NCI-H1105 treated with DMSO at 0.1 percent for 48 hours (cell line): ENCODE measurements around the gene POLR3E.
"Not testable (repeated sequence)": the region's sequence is repeated elsewhere in the genome, so short reads cannot be mapped to it uniquely, and the experiment has no call there.

ENCODE experiments used
- DNase-seq: peaks from one replicate; lab custom pipeline; 2025; lab: John Stamatoyannopoulos, UW

The POLR3E gene

DNA sequence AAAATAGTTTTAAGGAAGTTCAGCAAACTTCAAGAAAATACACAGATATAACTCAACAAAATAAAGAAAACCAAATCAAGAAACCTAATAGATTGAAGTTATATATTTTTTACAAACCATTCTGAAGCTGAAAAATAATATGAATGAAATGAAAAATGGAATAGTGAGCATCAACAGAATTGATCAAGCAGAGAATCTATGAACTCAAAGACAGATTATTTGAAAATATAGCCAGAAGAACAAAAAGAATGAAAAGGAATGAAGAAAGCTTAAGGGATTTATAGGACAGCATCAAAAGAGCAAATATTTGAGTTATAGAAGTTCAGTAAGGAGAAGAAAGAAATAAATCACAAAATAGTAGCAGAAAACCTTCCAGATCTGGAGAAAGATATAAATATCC, 39.4 kb downstream of the POLR3E start:
- DNase-seq = no peak

DNA sequence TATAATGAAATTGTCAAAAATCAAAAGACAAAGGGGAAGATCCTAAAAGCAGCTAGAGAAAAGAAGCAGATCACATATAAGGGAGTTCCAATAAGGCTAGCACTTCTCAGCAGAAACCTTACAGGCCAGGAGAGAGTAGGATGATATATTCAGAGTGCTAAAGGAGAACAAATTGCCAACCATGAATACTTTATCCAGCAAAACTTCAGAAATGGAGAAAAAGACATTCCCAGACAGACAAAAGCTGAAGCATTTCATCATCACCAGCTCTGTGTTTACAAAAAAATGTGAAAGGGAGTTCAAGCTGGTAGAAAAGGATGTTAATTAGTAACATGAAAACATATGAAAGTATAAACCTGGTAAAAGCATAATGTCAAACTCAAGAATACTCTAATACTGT, 39.8 kb downstream of the POLR3E start:
- no peak for DNase-seq

- no peak for DNase-seq
Observed at GRCh38 chr16:22337849-22338635, 40.8 kb downstream of the POLR3E start.

- DNase-seq = no peak
Observed at GRCh38 chr16:22340945-22341344, 43.7 kb downstream of the POLR3E start.

GRCh38 chr16:22342082-22342481, 44.9 kb downstream of the POLR3E start:
- no peak for DNase-seq

DNA sequence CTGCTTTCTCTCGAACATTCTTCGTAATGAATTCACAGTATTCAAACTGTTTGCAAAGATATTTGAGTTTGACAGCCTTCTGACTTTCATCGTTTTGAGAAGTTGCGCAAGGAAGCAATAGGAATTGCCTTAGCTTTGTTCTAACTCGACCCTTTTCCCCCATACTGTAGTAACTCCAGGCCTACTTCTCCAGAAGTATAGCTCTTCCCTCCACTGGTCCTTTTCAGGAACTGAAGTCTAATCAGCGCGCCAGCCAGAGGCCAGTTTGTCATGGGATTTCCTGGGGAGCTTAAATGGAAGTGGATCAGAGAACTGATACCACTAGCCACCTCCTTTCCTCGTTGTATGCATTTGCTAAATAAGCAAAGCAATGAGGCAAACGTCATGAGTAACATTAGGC, 49.3 kb downstream of the POLR3E start:
- no peak for DNase-seq

GRCh38 chr16:22347100-22347820, 50.1 kb downstream of the POLR3E start:
- no peak for DNase-seq

DNA sequence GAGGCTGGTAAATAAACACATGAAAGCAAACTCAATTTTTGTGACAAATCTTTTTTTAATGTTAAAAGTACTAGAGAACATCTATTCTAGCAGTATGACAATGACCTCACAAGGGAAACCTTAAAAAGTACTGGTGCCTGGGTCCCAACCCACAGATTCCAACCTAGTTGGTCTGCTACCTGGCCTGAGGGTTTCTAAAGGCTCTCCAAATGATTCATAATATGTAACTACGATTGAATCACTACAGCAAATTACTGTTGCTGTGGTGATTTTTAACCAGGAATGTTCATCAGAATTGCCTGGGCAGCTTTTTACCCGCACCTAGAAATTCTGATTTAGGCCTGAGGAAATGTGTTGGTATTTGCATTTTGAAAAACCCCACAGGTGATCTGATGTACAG, 51.1 kb downstream of the POLR3E start:
- no peak for DNase-seq

- not testable (repeated sequence) for DNase-seq
Observed at GRCh38 chr16:22351017-22351416, 53.8 kb downstream of the POLR3E start.

GRCh38 chr16:22352140-22352539, 54.9 kb downstream of the POLR3E start:
- DNase-seq = no peak

- DNase-seq = no peak
Observed at GRCh38 chr16:22352723-22353122, 55.5 kb downstream of the POLR3E start.

DNA sequence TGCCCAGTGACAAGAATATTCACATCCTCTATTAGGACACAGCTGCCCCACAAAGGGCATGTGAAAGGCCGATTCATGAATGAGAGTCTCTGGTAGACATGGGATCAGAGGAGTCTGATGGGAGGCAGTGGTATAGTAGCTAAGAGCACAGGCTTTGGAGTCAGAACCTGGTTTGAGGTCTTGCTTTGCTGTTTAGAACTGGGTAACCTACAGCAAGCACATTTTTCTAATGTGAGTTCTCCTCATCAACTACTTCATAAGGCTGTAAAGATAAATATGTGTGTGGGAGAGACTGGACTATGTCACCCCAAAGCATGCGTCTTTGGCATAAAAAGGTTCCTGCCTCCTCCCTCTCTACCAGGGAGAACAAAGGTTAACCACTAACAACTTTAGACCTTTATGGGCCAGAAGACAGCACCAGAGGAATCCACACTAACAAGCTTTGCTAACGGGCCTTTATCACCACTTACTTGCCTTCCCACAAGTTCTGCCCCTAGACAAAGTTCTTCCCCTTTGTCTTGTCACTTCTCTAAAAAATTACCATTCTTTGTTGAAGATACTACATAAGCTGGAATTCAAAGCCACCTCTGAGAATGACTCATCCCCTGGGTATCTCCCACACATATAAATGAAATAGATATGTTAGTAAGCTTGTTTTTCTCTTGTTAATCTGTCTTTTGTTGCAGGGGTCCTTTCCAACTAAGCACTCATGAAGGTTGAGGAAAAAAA, 56.1 kb downstream of the POLR3E start:
- DNase-seq = no peak

GRCh38 chr16:22353933-22354541, 56.8 kb downstream of the POLR3E start:
- DNase-seq = no peak

DNA sequence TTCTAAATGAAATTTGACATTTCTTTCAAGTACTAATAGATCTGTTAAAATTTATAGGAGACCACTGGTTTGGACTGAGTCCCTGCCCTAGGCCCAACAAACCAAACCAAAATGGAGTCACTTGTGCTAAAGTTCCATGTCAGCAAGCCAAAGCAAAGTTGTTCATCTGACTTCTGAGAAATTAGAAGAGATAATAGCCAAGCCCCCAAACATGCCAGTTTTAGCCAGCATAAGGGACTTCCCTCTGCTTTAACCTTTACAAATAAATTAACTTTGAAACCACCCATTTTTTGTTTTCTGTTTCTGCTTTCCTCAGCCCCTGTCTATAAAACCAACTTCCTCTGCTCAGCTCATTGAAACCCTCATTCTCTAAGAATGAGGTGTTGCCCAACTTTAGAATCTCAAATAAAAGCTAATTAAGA, 58.3 kb downstream of the POLR3E start:
- no peak for DNase-seq

GRCh38 chr16:22356930-22357634, 59.9 kb downstream of the POLR3E start:
- no peak for DNase-seq

GRCh38 chr16:22357635-22357971, 60.4 kb downstream of the POLR3E start:
- DNase-seq = no peak

GRCh38 chr16:22358000-22358399, 60.8 kb downstream of the POLR3E start:
- DNase-seq = no peak

DNA sequence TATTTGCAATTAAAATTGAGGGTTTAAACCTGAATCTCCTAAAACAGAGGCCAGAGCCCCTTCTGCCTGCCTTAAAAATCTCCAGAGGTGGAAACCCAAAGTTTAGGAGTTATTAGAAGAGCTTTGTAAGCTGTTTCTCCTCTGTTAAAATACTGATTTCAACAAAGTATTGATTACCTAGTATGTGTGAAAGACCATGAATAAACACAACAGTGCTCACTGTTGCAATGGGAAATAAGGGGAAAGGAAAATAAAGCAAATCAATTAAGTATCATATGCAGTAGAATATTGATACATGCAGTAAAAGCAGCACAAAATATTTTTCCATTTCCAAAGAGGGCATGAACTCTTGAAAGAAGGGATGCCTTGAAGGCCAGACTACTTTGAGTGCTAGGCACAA, 62.5 kb downstream of the POLR3E start:
- no peak for DNase-seq

DNA sequence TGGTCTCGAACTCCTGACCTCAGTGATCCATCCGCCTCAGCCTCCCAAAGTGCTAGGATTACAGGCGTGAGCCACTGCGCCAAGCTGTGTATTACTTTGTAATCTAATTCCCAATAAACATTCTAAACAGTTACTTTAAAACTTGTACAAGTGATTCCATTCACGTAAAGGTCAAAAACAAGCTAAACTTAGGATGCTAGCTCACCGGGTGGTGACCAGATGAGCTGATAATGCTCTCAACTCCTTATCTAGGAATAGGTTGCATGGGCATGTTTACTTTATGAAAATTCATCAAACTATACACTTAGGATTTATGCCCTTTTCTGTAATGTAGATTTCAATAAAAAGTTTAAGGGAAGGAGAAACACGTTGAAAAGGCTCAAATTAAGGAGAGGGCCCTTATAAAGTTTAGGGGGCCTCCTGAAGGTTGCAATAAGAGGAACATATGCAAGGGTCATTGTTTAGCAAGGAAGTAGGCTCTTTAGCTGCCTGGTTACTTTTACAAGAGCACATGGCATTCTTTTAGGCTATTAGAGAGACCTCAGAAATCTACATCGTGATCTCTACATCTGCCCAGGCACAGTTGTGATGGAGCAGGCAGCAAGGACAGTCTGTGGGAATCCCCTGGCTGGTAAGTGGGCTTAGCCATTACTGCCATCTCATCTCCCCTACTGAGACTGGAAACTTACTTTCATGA, 63.9 kb downstream of the POLR3E start:
- no peak for DNase-seq

DNA sequence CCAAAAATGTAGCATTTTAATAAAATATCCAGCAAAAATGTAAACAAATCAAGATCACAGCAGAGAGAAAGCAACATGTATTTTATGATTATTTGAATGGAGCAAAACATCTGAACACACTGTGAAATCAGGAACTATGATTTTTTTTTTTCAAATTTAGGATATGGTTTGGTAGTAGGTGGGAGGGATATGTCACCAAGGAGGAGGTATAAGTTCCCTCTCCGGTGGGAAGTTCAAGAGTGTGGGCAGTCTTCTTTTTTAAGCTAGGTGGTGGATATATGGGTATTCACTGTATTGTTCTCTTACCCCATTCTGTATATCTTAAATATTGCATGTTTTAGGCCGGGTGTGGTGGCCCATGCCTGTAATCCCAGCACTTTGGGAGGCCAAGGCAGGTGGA, 67.0 kb downstream of the POLR3E start:
- no peak for DNase-seq

GRCh38 chr16:22366371-22366770, 69.2 kb downstream of the POLR3E start:
- DNase-seq = no peak
